DOHH2 (cell line): ENCODE measurements around the gene MTMR11.

Experiments
- CTCF ChIP-seq: fragments of 200-600 bp; sonication (generic); IDR thresholded peaks from one replicate; pipeline ENCODE4 v1.5.1; 2014; ENCODE audit warnings: antibody characterized with exemption, mild to moderate bottlenecking, low read depth, low read length; ENCODE audit not compliant: poor library complexity, severe bottlenecking
- EZH2phosphoT487 ChIP-seq: fragments of 200-600 bp; sonication (generic); IDR thresholded peaks from 2 replicates; pipeline ENCODE4 v1.6.1; 2017; ENCODE audit warnings: borderline replicate concordance, mild to moderate bottlenecking, antibody characterized with exemption, low read length, moderate library complexity, mixed read lengths

GRCh38 chr1:149929856-149930255 lies 6.8 kb downstream of the MTMR11 start:
- TF ChIP-seq EZH2phosphoT487 (no peak), CTCF (no peak)
